Measurements from ENCODE around the gene CTH. TPM values are rescaled to one million over a fixed set of nuclear protein-coding genes. Genes with fewer than 3 reads are reported as not detected.
A peak's percentile ranks its signal among the peaks of the same experiment; 100 is the strongest.
"Not testable (repeated sequence)": the region's sequence is repeated elsewhere in the genome, so short reads cannot be mapped to it uniquely, and the experiment has no call there.

The CTH gene
- total RNA-seq, 1 experiment from 2014 or later, result 1.1 TPM

DNA sequence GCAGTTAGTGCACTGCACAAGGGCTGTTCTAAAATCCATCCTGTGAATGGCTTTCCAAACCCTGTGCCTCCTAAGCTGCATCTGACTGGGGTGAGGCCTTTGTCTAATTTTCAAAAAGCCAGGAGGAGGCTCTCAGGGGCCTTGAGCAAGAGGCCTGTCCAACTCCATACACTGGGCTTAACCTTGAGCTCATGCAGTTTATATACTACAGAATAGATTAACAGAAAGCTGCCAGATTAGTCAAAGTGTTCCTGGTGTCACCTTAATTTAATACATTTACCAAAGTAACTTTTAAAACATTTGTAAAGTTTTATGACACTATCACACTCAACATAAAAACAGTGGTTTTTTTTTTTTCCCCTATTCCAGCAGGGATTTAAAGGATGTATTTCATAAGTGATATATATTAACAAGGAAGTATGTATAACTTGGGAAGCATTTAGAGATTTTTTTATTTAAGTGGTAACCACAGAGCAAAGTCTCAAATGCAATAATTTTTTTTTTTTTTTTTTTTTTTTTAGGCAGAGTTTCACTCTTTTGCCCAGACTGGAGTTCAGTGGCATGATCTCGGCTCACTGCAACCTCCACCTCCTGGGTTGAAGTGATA is 23.3 kb downstream of the CTH start:
- H3K4me3 ChIP-seq, result no peak overlapping the region

DNA sequence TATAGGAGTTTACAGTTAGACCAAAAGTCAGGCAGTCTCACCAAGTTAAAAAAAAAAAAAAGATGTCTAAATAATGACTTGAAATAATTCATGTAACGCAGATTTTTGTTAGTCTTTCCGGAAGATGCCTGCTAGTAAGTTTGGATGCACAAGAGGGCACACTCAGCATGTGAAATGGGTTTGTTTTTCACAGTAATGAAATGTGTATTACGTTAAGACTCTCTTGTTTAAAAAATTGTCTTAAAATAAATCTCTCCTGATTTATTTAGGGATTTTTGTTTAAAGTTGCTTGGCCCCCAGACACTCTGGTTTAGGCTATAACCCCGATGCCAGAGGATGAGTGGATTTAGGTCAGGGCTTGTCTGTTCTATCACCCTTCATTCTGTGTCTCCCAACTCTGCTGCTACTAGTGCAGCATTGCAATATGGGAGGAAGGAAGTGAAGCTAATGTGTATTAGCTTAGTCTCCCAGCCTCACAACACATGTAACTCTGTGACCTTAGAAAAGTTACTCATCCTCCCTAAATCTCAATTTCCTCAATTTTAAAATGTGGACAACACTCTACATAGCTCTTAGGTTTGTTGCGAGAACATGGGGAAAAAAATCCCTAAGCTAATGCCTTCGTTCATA is 25.7 kb downstream of the CTH start:
- H3K36me3 ChIP-seq, result no peaks in the 10 kb centered on the region
- no peaks in the 10 kb centered on the region for H3K9me3 ChIP-seq
- H3K4me3 ChIP-seq, result no peak overlapping the region
- H3K27me3 ChIP-seq, result no peaks in the 10 kb centered on the region
- DNase-seq, result no peak

More for the DNA sequence above, 23.3 kb downstream of the CTH start:
- Histone ChIP-seq H3K9me3 (no peaks in the 10 kb centered on the region), H3K36me3 (no peaks in the 10 kb centered on the region), H3K27me3 (no peaks in the 10 kb centered on the region)
- DNase-seq, result no peak

DNA sequence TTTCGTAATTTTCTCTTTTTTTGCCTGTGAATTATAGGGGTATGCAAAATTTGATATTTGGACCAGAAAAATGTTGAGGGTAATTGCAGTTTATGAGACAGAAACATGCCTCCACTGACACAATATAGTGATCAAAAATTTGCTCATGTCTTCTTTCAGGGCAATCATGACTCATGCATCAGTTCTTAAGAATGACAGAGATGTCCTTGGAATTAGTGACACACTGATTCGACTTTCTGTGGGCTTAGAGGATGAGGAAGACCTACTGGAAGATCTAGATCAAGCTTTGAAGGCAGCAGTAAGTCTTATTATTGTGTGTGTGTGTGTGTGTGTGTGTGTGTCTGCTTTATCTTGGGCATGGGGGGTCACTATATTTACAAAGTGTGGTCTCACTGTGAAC is 27.5 kb downstream of the CTH start:
- no peaks in the 10 kb centered on the region for H3K9me3 ChIP-seq
- H3K4me3 ChIP-seq, result no peak overlapping the region
- DNase-seq, result no peak
- H3K36me3 ChIP-seq, result no peaks in the 10 kb centered on the region
- H3K27me3 ChIP-seq, result no peaks in the 10 kb centered on the region

DNA sequence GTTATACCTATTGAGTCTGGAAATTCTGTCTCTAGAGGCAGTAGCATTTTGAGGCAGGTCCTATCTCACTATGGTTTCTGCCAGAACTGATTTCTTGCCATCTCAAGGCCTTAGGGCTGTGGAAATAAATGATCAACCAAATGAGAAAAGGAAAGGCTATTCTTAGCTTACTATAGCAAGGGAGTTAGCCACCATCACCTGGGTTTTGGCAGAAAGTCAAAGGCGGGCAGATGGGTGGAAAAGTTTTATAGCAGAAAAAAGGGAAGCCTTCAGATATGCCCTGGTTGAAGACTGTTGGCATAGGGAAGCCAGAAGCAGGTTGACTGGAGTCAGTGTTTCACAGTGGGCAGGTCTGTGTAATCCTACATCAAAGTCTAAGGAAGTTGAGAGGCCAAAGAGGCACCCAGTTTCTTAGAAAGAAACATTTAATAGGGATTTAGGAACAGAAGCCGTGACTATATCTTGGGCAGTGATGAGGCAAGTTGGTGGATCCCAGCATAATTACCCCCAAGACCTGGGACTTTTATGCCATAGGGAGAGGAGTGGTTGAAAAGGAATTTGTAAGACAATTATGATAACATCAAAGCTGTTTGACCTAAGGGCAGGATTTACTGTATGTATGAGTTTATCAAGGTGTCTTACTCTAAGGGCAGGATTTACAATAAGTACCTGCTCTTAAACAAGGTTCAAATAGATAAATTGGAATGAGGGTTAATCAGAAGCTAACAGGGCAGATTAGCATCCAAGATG is 29.7 kb downstream of the CTH start:
- no peak for DNase-seq
- Histone ChIP-seq H3K4me3 (no peak overlapping the region), H3K9me3 (no peaks in the 10 kb centered on the region), H3K36me3 (no peaks in the 10 kb centered on the region), H3K27me3 (no peaks in the 10 kb centered on the region)

DNA sequence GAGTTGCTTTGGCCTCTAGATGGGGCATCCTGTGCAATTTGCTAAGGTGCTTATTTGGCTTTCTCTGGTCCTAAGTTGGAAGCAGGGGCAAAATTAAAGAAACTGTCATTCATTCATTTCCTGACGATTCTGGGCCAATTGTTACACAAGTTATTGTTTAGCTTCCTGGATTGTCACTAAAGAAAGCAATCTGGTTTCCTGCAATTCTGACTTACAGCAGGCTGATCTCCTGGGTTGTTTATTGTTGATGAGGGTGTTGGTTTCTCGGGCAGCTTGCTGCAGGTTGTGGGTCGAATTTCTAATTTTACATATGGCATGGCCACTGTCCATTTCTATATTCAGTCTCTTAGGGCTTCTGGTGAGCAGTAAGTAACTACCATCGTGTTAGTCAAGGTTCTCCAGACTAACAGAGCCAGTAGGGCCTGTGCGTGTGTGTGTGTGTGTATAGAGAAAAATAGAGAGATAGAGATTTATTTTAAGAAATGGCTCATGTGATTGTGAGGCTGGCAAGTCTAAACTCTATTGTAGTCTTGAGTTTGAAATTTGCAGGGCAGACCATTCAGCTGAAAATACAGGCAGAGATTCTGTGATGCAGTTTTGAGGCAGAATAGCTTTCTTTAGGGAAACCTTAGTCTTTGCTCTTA is 30.4 kb downstream of the CTH start:
- Histone ChIP-seq H3K36me3 (no peaks in the 10 kb centered on the region), H3K4me3 (no peak overlapping the region), H3K27me3 (no peaks in the 10 kb centered on the region), H3K9me3 (no peaks in the 10 kb centered on the region)
- DNase-seq, result no peak

DNA sequence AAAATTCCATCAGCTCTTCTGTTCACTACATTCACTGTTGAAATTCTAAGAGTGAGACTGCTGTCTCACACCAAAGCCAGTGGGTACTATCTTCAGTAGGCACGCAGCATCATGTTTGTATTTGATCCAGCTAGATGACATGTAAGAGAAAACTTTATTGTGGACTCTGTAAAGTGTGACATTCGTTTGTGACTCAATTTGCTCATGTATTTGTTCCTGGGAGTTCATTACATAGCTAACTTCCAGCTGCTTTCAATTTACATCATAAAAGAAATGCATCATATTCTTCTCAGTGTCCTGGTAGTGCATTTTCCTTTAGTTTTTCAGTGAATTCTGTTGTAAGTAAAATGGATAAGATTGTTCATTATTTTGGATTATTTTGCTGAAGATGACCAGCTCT is 31.4 kb downstream of the CTH start:
- H3K36me3 ChIP-seq, result no peaks in the 10 kb centered on the region
- no peaks in the 10 kb centered on the region for H3K27me3 ChIP-seq
- no peak overlapping the region for H3K4me3 ChIP-seq
- no peaks in the 10 kb centered on the region for H3K9me3 ChIP-seq
- DNase-seq, result no peak

DNA sequence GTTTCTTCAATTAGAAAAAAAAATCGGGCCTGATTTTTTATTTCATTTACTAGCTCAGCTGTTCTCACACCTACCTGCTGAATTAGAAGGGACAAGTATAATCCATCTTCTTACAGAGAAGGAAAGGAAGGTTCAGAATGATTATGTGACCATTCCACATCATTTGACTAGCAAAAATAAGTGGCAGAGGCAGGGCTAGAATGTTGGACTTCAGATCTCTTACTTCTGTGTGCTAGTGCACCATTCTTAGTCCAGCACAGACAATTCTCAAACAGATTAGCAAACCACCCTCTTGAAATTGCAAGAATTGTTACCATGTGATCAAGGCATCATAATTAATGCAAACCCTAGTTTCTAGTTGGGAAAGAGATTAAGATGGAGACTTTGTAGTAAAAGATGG is 32.7 kb downstream of the CTH start:
- H3K4me3 ChIP-seq, result no peak overlapping the region

DNA sequence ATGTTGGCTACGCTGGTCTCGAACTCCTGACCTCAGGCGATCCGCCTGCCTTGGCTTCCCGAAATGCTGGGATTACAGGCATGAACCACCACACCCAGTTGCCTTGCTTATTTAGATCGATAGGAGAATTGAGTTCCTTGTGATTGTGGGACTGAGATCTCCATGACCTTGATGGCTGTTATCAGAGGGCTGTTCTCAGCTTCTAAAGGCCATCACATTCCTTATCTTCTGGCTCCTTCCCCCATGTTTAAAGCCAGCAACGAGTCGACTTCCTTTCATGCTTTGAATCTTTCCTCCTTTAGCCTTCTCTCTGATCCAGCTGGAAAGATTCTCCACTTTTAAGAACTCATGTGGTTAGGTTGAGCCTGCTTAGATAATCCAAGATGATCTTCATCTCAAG is 38.0 kb downstream of the CTH start:
- no peak for DNase-seq

More for the DNA sequence above, 32.7 kb downstream of the CTH start:
- DNase-seq, result no peak
- Histone ChIP-seq H3K36me3 (no peaks in the 10 kb centered on the region), H3K27me3 (no peaks in the 10 kb centered on the region), H3K9me3 (no peaks in the 10 kb centered on the region)

DNA sequence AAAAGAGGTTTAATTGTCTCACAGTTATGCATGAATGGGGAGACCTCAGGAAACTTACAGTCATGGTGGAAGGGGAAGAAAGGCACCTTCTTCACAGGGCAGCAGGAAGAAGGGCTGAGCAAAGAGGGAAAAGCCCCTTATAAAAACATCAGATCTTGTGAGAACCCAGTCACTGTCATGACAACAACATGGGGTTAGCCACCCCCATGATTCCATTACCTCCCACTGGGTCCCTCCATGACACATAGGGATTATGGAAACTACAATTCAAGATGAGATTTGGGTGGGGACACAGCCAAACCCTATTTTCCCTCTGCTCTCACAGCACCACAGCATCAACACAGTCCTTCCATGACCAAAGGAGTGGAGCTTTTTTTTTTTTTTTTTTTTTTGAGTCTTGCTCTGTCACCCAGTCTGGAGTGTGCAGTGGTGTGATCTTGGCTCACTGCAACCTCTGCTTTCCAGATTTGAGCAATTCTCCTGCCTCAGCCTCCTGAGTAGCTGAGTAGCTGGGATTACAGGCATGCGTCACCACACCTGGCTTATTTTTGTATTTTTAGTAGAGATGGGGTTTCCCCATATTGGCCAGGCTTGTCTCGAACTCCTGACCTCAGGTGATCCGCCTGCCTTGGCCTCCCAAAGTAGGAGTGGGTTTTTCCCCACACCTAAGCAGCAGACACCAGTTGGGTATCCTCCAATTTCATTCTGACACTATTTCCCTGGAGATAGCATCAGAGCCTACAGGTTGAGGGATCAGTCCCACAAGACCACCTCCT is 41.3 kb downstream of the CTH start:
- not testable (repeated sequence) for DNase-seq, H3K36me3 ChIP-seq, H3K9me3 ChIP-seq, H3K27me3 ChIP-seq, H3K4me3 ChIP-seq

More for the DNA sequence above, 38.0 kb downstream of the CTH start:
- Histone ChIP-seq H3K9me3 (no peaks in the 10 kb centered on the region), H3K4me3 (no peak overlapping the region), H3K36me3 (no peaks in the 10 kb centered on the region), H3K27me3 (no peaks in the 10 kb centered on the region)

DNA sequence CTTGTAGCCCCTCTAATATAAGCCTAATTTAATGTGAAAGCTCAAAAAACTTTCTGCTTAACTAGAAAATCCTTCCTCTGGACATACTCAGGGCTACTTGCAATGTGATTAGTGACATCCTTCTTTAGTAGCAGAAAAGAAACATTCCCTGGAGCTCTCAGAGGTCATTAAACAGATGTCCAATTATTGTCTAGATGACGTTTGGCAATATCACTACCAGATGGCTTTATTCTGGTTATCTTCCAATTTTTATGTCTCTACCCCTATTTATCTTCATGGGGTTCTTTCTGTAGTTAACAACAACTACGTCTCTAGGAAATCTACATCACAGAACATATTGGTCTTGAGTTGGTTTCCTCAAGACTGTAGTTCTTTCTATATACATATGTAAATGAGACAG is 44.2 kb downstream of the CTH start:
- Histone ChIP-seq H3K4me3 (no peak overlapping the region), H3K27me3 (no peaks in the 10 kb centered on the region), H3K9me3 (no peaks in the 10 kb centered on the region), H3K36me3 (no peaks in the 10 kb centered on the region)
- DNase-seq, result no peak

DNA sequence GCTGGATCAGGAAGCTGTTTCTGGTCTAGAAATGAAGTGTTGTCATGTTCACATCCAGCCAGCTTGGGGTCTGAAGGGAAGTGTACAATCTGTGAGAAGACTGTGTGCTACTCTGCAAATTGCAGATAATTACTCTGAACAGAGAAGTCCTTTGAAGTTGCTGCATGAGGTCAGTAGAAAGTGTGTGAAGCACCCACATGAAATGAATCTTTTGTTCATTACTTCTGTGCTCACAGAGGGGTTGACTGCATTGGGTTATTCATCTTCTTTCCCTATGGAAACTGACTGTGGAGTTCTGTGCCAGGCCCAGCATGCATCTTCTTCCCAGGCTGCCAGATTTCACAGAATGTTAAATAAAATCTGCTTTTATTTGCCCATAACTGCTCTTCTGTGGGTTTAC is 47.1 kb downstream of the CTH start:
- H3K9me3 ChIP-seq, result no peaks in the 10 kb centered on the region
- no peak for DNase-seq
- no peaks in the 10 kb centered on the region for H3K36me3 ChIP-seq
- no peaks in the 10 kb centered on the region for H3K27me3 ChIP-seq
- H3K4me3 ChIP-seq, result no peak overlapping the region

DNA sequence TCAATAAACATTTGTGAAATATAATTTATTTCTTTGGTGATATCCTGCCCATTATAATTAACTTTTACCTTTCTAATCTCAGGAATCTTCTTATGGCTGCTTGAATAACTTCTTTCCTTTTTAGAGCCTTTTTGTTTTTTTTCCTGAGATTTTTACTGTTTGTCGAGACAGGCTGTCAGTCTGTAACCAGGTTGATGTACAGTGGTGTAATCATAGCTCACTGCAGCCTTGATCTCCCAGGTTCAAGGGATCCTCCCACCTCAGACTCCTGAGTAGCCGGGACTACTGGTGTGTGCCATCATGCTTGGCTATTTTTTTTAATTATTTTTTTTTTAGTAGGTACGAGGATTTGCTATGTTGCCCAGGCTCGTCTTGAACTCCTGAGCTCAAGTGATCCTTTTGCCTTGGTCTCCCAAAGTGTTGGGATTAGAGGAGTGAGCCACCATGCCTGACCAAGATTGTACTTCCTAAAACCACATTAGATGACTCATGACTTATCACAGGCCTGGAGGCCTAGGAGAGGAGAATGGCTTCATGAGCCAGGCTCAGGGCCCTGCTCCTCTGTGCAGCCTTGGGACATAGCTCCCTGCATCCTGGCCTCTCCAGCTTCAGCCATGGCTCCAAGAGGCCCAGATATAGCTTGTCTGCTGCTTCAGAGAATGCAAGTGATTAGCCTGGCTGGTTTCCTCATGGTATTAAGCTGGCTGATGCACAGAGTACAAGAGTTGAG is 48.6 kb downstream of the CTH start:
- DNase-seq, result peak; percentile 9
- H3K4me3 ChIP-seq, result no peak overlapping the region
- H3K36me3 ChIP-seq, result no peaks in the 10 kb centered on the region
- H3K9me3 ChIP-seq, result no peaks in the 10 kb centered on the region
- no peaks in the 10 kb centered on the region for H3K27me3 ChIP-seq

DNA sequence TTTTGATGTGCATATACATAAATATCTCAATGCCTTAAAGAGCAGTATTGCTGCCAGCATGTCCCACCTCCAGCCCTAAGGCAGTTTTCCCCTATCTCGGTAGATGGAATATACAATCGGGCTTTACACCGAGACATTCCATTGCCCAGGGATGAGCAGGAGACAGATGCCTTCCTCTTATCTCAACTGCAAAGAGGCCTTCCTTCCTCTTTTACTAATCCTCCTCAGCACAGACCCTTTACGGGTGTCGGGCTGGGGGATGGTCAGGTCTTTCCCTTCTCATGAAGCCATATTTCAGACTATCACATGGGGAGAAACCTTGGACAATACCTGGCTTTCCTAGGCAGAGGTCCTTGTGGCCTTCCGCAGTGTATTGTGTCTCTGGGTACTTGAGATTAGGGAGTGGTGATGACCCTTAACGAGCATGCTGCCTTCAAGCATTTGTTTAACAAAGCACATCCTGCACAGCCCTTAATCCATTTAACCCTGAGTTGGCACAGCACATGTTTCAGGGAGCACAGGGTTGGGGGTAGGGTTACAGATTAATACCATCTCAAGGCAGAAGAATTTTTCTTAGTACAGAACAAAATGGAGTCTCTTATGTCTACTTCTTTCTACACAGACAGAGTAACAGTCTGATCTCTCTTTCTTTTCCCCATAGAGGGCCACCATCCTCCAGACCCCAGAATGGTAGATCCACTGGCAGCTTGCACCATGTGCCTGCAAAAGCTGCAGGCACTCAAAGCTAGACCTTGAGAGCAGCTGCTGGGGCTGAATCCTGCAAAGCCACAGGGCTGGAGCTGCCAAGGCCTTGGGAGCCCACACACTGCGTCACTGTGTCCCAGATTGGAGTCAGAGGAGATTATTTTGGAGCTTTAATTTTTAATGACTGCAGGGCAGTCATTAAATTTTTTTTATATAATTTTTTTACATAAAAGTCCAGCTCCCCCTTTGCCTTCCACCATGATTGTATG is 50.0 kb downstream of the CTH start:
- not testable (repeated sequence) for DNase-seq, H3K4me3 ChIP-seq, H3K27me3 ChIP-seq, H3K9me3 ChIP-seq, H3K36me3 ChIP-seq

DNA sequence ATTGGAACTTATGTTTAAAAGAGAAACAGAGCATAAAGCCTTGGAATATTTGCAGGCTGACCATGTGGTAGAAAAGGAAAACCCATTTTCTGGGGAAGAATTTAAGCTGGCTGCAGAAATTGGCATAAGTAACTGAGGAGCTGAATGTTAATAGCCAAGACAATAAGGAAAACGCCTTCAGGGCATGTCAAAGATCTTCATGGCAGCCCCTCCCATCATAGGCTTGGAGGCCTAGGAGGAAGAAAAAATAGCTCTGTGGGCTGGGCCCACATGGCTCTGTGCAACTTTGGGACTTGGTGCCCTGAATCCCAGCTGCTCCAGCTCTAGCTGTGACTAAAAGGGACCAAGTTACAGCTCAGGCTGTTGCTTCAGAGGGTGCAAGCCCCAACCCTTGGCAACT is 51.5 kb downstream of the CTH start:
- no peaks in the 10 kb centered on the region for H3K36me3 ChIP-seq
- H3K27me3 ChIP-seq, result no peaks in the 10 kb centered on the region
- H3K4me3 ChIP-seq, result no peak overlapping the region
- no peaks in the 10 kb centered on the region for H3K9me3 ChIP-seq
- no peak for DNase-seq

DNA sequence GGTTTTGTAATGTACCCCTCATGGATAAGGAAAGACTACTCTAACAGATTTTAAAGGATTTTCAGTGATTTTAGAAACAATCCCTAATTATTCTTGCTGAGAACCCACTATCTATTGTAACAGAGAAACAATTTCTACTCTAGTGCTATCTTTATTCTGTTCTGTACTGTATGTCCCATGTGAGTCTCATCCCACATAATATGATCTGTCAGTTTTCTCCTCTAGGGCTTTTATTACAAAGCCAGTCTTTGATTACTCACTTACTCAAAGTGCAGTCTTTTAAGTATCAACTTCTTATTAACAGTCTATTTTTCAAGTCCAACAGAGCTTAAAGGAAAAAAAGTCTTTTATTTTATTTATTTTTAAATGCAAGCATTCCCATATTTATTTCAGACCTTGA is 54.8 kb downstream of the CTH start:
- no peaks in the 10 kb centered on the region for H3K36me3 ChIP-seq
- no peaks in the 10 kb centered on the region for H3K27me3 ChIP-seq
- no peaks in the 10 kb centered on the region for H3K9me3 ChIP-seq
- DNase-seq, result no peak
- H3K4me3 ChIP-seq, result no peak overlapping the region
